GM12878 (cell line): ENCODE results near the gene CYYR1.

ENCODE experiments used
- CTCF ChIP-seq, 3 experiments: IDR thresholded peaks in 2 of 3; conservative IDR thresholded peaks in 1 of 3; 2 replicates each; pipeline ENCODE4 v1.5.1; 2011; ENCODE audit warnings: low read depth in 3 of 3, low read length in 3 of 3, mild to moderate bottlenecking in 3 of 3, control low read depth in 2 of 3, moderate library complexity in 2 of 3, inconsistent platforms in 1 of 3, mixed read lengths in 1 of 3; ENCODE audit not compliant: control insufficient read depth in 2 of 3, insufficient read depth in 1 of 3; ENCODE audit errors: extremely low read depth in 1 of 3
- E2F4 ChIP-seq: IDR thresholded peaks from 2 replicates; pipeline ENCODE4 v1.6.1; 2012; ENCODE audit warnings: low read depth, low read length, improper control_type of control experiment
- MAX ChIP-seq: IDR thresholded peaks from 2 replicates; pipeline ENCODE4 v1.6.1; 2012; ENCODE audit warnings: low read depth, low read length, improper control_type of control experiment
- RAD21 ChIP-seq: IDR thresholded peaks from 2 replicates; pipeline ENCODE4 v1.6.1; 2011; ENCODE audit warnings: mild to moderate bottlenecking, low read depth, low read length, moderate library complexity; ENCODE audit not compliant: insufficient read depth
- RFX5 ChIP-seq: IDR thresholded peaks from 2 replicates; pipeline ENCODE4 v1.6.1; 2011; ENCODE audit warnings: low read depth, low read length, improper control_type of control experiment
- YY1 ChIP-seq: IDR thresholded peaks from 2 replicates; pipeline ENCODE4 v1.6.1; 2011; ENCODE audit warnings: low read depth, mild to moderate bottlenecking, low read length

GRCh38 chr21:26512664-26513063, 60.4 kb downstream of the CYYR1 start:
- TF ChIP-seq RFX5, result no peak
- no peak for TF ChIP-seq YY1
- no peak for TF ChIP-seq E2F4
- TF ChIP-seq MAX, result no peak
- TF ChIP-seq CTCF (IDR thresholded peaks at IDR 0.05 in 2 of 3, conservative IDR thresholded peaks at IDR 0.05 in 1 of 3; ENCODE audit: control insufficient read depth in 2 of 3, extremely low read depth in 1 of 3, insufficient read depth in 1 of 3, low read depth in 3 of 3, low read length in 3 of 3), result no peak
- TF ChIP-seq RAD21, result no peak
